GM23338 (cell line): ENCODE results near the gene FLNA. TPM values are rescaled to one million over a fixed set of nuclear protein-coding genes. Genes with fewer than 3 reads are reported as not detected.

Experiments used
- ATAC-seq: fragments of 200-7000 bp; cut with Tn5 transposase; 3 replicates; pipeline ENCODE4 v1.9.1; 2020
- DNase-seq: peaks from one replicate; pipeline ENCODE4 v3.0.0-alpha.2; 2015; ENCODE audit warnings: low spot score
- H2AFZ ChIP-seq: fragments of 200-600 bp; sonication (generic); 2 replicates; pipeline ENCODE4 v1.8.0; 2016; ENCODE audit warnings: antibody characterized with exemption, mild to moderate bottlenecking, moderate library complexity
- H3F3A ChIP-seq: fragments of 200-600 bp; sonication (generic); replicated peaks from 2 replicates; pipeline ENCODE4 v1.8.0; 2017; ENCODE audit warnings: antibody characterized with exemption, mixed run types, low read depth
- H3K27ac ChIP-seq: fragments of 200-600 bp; sonication (generic); 2 replicates; pipeline ENCODE4 v1.6.1; 2016; ENCODE audit warnings: low read depth
- H3K27me3 ChIP-seq: fragments of 200-600 bp; sonication (generic); 2 replicates; pipeline ENCODE4 v1.8.0; 2016; ENCODE audit warnings: mild to moderate bottlenecking, mixed run types, moderate library complexity; ENCODE audit not compliant: insufficient read depth
- H3K36me3 ChIP-seq: fragments of 200-600 bp; sonication (generic); 2 replicates; pipeline ENCODE4 v1.8.0; 2016; ENCODE audit warnings: mild to moderate bottlenecking; ENCODE audit not compliant: insufficient read depth
- H3K4me1 ChIP-seq: fragments of 200-600 bp; sonication (generic); 2 replicates; pipeline ENCODE4 v1.8.0; 2016; ENCODE audit warnings: mild to moderate bottlenecking, moderate library complexity; ENCODE audit not compliant: insufficient read depth
- H3K4me2 ChIP-seq: fragments of 200-600 bp; sonication (generic); 2 replicates; pipeline ENCODE4 v1.7.1; 2017; ENCODE audit warnings: mixed run types
- H3K4me3 ChIP-seq: fragments of 200-600 bp; sonication (generic); 2 replicates; pipeline ENCODE4 v1.6.1; 2016; ENCODE audit warnings: mixed run types
- H3K79me2 ChIP-seq: fragments of 200-600 bp; sonication (generic); replicated peaks from 2 replicates; pipeline ENCODE4 v1.8.0; 2017; ENCODE audit warnings: mild to moderate bottlenecking; ENCODE audit not compliant: insufficient read depth
- H3K9me2 ChIP-seq: fragments of 200-600 bp; sonication (generic); 2 replicates; pipeline ENCODE4 v1.8.0; 2017; ENCODE audit not compliant: insufficient read depth
- H4K20me1 ChIP-seq: fragments of 200-600 bp; sonication (generic); replicated peaks from 2 replicates; pipeline ENCODE4 v1.8.0; 2017; ENCODE audit warnings: mild to moderate bottlenecking; ENCODE audit not compliant: insufficient read depth
- H3K27ac Mint-ChIP-seq: 2 replicates; pipeline ENCODE4 v1.8.0; 2020; ENCODE audit warnings: inconsistent platforms, mild to moderate bottlenecking, moderate library complexity, mixed read lengths
- H3K27me3 Mint-ChIP-seq: 3 replicates; pipeline ENCODE4 v1.8.0; 2022; ENCODE audit warnings: low read depth, mild to moderate bottlenecking, moderate library complexity, mixed read lengths, inconsistent platforms; ENCODE audit not compliant: insufficient read depth, poor library complexity
- H3K36me3 Mint-ChIP-seq: 3 replicates; pipeline ENCODE4 v1.8.0; 2021; ENCODE audit warnings: low read depth, mild to moderate bottlenecking, inconsistent platforms, moderate library complexity, mixed read lengths
- H3K4me1 Mint-ChIP-seq: 3 replicates; pipeline ENCODE4 v1.8.0; 2020; ENCODE audit warnings: mild to moderate bottlenecking, inconsistent platforms, mixed read lengths
- H3K4me3 Mint-ChIP-seq: 3 replicates; pipeline ENCODE4 v1.8.0; 2021; ENCODE audit warnings: moderate library complexity, mild to moderate bottlenecking, inconsistent platforms, mixed read lengths
- H3K9me3 Mint-ChIP-seq: 3 replicates; pipeline ENCODE4 v1.8.0; 2020; ENCODE audit warnings: moderate library complexity, mild to moderate bottlenecking, inconsistent platforms, mixed read lengths
- CREB1 ChIP-seq: fragments of 250-450 bp; sonication (Bioruptor Pico); IDR thresholded peaks from 2 replicates; pipeline ENCODE4 v1.5.0; 2020; ENCODE audit warnings: low read depth, mild to moderate bottlenecking, moderate library complexity
- EZH2 ChIP-seq: fragments of 200-600 bp; sonication (generic); IDR thresholded peaks from one replicate; pipeline ENCODE4 v1.8.0; 2017; ENCODE audit warnings: antibody characterized with exemption, mild to moderate bottlenecking, low read depth; ENCODE audit not compliant: unreplicated experiment
- EZH2phosphoT487 ChIP-seq: fragments of 200-600 bp; sonication (generic); IDR thresholded peaks from one replicate; pipeline ENCODE4 v1.8.1; 2018; ENCODE audit warnings: antibody characterized with exemption; ENCODE audit not compliant: unreplicated experiment
- JUNB ChIP-seq: IDR thresholded peaks from one replicate; pipeline ENCODE4 v1.6.1; 2016; ENCODE audit warnings: antibody characterized with exemption; ENCODE audit not compliant: unreplicated experiment
- NANOG ChIP-seq: IDR thresholded peaks from 2 replicates; pipeline ENCODE4 v1.6.1; 2016; ENCODE audit warnings: antibody characterized with exemption, borderline replicate concordance
- POLR2AphosphoS5 ChIP-seq: IDR thresholded peaks from 2 replicates; pipeline ENCODE4 v1.6.1; 2016; ENCODE audit warnings: antibody characterized with exemption, low read depth
- ZNF114 ChIP-seq: fragments of 250-450 bp; sonication (Bioruptor Pico); IDR thresholded peaks from 2 replicates; pipeline ENCODE4 v1.5.0; 2020; ENCODE audit warnings: mild to moderate bottlenecking, moderate library complexity
- ZNF331 ChIP-seq: fragments of 250-450 bp; sonication (Bioruptor Pico); IDR thresholded peaks from 2 replicates; pipeline ENCODE4 v1.5.0; 2020; ENCODE audit warnings: low read depth, mild to moderate bottlenecking, moderate library complexity
- polyA plus RNA-seq: library from polyadenylated mRNA; unstranded; fragments of >200 nt; fragmentation: Nextera tagmentation; extraction: Ambion mirVana; gene quantifications from 2 replicates; pipeline ENCODE4 v1.2.1, GENCODE V29; 2016
- total RNA-seq: library from RNA; depleted of rRNA; stranded (reverse); fragments of >200 nt; shearing (Covaris generic); gene quantifications from 2 replicates; pipeline ENCODE4 v1.2.3, GENCODE V29; 2014
- TF ChIP-seq, protein P1 (sequence below): IDR thresholded peaks from 2 replicates; pipeline ENCODE4 v1.6.1; 2016; ENCODE audit warnings: antibody characterized with exemption
- TF ChIP-seq, protein P2 (sequence below): fragments of 250-450 bp; sonication (Bioruptor Pico); IDR thresholded peaks from 2 replicates; pipeline ENCODE4 v1.5.0; 2020; ENCODE audit warnings: mild to moderate bottlenecking, moderate library complexity

FLNA gene
- total and polyA plus RNA-seq, 2 experiments from 2014 or later = 579 to 1,445 TPM

DNA sequence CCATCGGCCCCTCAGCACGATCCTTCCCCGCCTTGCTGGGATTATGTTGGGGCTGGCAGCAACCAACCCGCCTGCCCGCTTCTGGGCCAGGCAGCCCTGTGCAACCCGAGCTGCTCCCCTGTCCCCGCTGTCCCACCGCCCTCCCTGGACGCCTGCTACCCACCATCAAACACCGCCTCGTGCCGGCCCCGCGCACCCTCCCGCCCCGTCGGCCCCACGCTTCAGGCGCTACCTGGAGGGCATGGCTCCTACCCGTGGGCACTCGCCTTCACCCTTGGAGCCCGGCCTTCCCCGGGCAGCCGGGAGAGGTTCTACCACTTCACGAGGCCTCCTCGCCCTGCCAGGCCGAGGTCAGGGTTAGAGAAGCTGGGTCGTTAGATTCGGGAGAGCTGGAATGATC, 41.9 kb downstream of the FLNA start:
- no peak overlapping the region for H3K4me3 ChIP-seq
- H3K27me3 ChIP-seq = no peaks in the 10 kb centered on the region
- peaks cover 2% of the 10 kb centered on the region for H3K27me3 Mint-ChIP-seq
- no peak overlapping the region for H3K27ac ChIP-seq
- no peaks in the 10 kb centered on the region; the same call in 1 of the 3 replicates for H3K9me3 Mint-ChIP-seq
- no peaks in the 10 kb centered on the region for H4K20me1 ChIP-seq
- H3K36me3 ChIP-seq = no peaks in the 10 kb centered on the region
- DNase-seq (no peak), ATAC-seq (no peak)
- H3K4me1 ChIP-seq = no peaks in the 10 kb centered on the region
- H3K27ac Mint-ChIP-seq = no peak overlapping the region
- H3K4me1 Mint-ChIP-seq = peaks cover 5% of the 10 kb centered on the region; the same call in 2 of the 3 replicates
- no peaks in the 10 kb centered on the region for H3K36me3 Mint-ChIP-seq
- no peak overlapping the region for H3K4me2 ChIP-seq
- H3K79me2 ChIP-seq = no peaks in the 10 kb centered on the region
- no peaks in the 10 kb centered on the region for H3K9me2 ChIP-seq
- no peak overlapping the region for H2AFZ ChIP-seq
- TF ChIP-seq ZNF331 = no peak
- TF ChIP-seq, protein P1, sequence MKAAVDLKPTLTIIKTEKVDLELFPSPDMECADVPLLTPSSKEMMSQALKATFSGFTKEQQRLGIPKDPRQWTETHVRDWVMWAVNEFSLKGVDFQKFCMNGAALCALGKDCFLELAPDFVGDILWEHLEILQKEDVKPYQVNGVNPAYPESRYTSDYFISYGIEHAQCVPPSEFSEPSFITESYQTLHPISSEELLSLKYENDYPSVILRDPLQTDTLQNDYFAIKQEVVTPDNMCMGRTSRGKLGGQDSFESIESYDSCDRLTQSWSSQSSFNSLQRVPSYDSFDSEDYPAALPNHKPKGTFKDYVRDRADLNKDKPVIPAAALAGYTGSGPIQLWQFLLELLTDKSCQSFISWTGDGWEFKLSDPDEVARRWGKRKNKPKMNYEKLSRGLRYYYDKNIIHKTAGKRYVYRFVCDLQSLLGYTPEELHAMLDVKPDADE = no peak
- no peak for TF ChIP-seq POLR2AphosphoS5
- no peak for TF ChIP-seq NANOG
- TF ChIP-seq EZH2phosphoT487 = no peak
- no peak for TF ChIP-seq ZNF114 (CRISPR knock-in tag)
- no peaks in the 10 kb centered on the region for H3F3A ChIP-seq
- H3K4me3 Mint-ChIP-seq = no peak overlapping the region

DNA sequence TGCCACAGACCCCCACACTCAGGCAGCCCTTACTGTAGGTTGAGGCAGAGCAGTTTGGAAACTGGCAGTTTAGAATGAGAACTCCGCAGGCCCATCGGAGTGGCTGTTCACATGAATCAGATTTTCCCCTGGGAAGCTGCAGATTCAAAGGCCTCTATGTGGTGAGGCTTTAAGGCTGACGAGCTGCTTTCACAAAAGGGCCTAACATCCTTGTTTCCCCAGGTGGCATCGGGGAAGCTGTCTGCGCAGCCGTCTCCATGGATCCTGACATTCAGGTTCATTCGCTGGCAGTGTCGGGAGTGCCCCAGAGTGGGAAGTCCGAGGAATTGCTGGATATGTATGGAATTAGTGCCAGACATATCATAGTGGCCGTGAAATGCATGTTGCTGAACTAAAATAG, 45.1 kb downstream of the FLNA start:
- Histone ChIP-seq H3F3A (no peaks in the 10 kb centered on the region), H3K4me3 (no peak overlapping the region), H3K4me1 (no peaks in the 10 kb centered on the region), H3K4me2 (no peak overlapping the region), H3K9me2 (no peaks in the 10 kb centered on the region), H4K20me1 (no peaks in the 10 kb centered on the region), H3K79me2 (no peaks in the 10 kb centered on the region), H2AFZ (no peak overlapping the region), H3K27ac (no peak overlapping the region), H3K36me3 (no peaks in the 10 kb centered on the region), H3K27me3 (no peaks in the 10 kb centered on the region)
- DNase-seq (no peak), ATAC-seq (peak; percentile 59)
- Mint-ChIP-seq H3K27me3 (peaks cover 2% of the 10 kb centered on the region), H3K9me3 (no peaks in the 10 kb centered on the region; the same call in 1 of the 3 replicates), H3K36me3 (no peaks in the 10 kb centered on the region), H3K27ac (no peak overlapping the region), H3K4me1 (peaks cover 4% of the 10 kb centered on the region; the same call in 2 of the 3 replicates), H3K4me3 (no peak overlapping the region)
- TF ChIP-seq ZNF331 (no peak), JUNB (no peak), EZH2 (no peak)

DNA sequence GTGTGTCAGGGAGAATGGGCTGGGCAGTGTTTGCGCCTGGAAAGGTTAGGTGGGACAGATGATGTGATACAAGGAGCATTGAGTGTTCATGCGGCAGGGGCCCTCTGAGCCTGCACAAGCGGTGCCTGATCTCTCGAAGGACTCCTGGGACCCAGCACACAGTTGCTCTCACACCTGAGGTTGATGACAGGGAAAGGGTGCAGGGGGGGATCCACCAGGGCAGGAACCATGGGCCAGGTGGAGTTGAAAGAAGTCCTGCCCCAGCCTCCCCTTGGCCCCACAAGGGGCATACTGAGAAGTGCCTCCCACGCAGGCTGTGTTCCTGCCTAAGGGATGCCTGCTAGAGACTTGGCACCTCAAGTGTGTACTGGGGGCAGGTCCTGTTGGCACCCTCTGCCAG, 45.8 kb downstream of the FLNA start:
- no peaks in the 10 kb centered on the region for H3K36me3 Mint-ChIP-seq
- no peak for DNase-seq
- no peak overlapping the region for H3K4me2 ChIP-seq
- H3K4me3 ChIP-seq = no peak overlapping the region
- H3K27me3 Mint-ChIP-seq = peaks cover 2% of the 10 kb centered on the region
- peaks cover 2% of the 10 kb centered on the region; the same call in 1 of the 3 replicates for H3K4me1 Mint-ChIP-seq
- H3K36me3 ChIP-seq = no peaks in the 10 kb centered on the region
- no peaks in the 10 kb centered on the region for H3K4me1 ChIP-seq
- H3K9me2 ChIP-seq = no peaks in the 10 kb centered on the region
- H2AFZ ChIP-seq = no peak overlapping the region
- H4K20me1 ChIP-seq = no peaks in the 10 kb centered on the region
- ATAC-seq = no peak
- no peaks in the 10 kb centered on the region for H3F3A ChIP-seq
- H3K79me2 ChIP-seq = no peaks in the 10 kb centered on the region
- no peak overlapping the region for H3K27ac ChIP-seq
- H3K27me3 ChIP-seq = no peaks in the 10 kb centered on the region
- H3K27ac Mint-ChIP-seq = no peak overlapping the region
- H3K9me3 Mint-ChIP-seq = no peaks in the 10 kb centered on the region; the same call in 1 of the 3 replicates
- no peak overlapping the region for H3K4me3 Mint-ChIP-seq
- TF ChIP-seq, protein P2, sequence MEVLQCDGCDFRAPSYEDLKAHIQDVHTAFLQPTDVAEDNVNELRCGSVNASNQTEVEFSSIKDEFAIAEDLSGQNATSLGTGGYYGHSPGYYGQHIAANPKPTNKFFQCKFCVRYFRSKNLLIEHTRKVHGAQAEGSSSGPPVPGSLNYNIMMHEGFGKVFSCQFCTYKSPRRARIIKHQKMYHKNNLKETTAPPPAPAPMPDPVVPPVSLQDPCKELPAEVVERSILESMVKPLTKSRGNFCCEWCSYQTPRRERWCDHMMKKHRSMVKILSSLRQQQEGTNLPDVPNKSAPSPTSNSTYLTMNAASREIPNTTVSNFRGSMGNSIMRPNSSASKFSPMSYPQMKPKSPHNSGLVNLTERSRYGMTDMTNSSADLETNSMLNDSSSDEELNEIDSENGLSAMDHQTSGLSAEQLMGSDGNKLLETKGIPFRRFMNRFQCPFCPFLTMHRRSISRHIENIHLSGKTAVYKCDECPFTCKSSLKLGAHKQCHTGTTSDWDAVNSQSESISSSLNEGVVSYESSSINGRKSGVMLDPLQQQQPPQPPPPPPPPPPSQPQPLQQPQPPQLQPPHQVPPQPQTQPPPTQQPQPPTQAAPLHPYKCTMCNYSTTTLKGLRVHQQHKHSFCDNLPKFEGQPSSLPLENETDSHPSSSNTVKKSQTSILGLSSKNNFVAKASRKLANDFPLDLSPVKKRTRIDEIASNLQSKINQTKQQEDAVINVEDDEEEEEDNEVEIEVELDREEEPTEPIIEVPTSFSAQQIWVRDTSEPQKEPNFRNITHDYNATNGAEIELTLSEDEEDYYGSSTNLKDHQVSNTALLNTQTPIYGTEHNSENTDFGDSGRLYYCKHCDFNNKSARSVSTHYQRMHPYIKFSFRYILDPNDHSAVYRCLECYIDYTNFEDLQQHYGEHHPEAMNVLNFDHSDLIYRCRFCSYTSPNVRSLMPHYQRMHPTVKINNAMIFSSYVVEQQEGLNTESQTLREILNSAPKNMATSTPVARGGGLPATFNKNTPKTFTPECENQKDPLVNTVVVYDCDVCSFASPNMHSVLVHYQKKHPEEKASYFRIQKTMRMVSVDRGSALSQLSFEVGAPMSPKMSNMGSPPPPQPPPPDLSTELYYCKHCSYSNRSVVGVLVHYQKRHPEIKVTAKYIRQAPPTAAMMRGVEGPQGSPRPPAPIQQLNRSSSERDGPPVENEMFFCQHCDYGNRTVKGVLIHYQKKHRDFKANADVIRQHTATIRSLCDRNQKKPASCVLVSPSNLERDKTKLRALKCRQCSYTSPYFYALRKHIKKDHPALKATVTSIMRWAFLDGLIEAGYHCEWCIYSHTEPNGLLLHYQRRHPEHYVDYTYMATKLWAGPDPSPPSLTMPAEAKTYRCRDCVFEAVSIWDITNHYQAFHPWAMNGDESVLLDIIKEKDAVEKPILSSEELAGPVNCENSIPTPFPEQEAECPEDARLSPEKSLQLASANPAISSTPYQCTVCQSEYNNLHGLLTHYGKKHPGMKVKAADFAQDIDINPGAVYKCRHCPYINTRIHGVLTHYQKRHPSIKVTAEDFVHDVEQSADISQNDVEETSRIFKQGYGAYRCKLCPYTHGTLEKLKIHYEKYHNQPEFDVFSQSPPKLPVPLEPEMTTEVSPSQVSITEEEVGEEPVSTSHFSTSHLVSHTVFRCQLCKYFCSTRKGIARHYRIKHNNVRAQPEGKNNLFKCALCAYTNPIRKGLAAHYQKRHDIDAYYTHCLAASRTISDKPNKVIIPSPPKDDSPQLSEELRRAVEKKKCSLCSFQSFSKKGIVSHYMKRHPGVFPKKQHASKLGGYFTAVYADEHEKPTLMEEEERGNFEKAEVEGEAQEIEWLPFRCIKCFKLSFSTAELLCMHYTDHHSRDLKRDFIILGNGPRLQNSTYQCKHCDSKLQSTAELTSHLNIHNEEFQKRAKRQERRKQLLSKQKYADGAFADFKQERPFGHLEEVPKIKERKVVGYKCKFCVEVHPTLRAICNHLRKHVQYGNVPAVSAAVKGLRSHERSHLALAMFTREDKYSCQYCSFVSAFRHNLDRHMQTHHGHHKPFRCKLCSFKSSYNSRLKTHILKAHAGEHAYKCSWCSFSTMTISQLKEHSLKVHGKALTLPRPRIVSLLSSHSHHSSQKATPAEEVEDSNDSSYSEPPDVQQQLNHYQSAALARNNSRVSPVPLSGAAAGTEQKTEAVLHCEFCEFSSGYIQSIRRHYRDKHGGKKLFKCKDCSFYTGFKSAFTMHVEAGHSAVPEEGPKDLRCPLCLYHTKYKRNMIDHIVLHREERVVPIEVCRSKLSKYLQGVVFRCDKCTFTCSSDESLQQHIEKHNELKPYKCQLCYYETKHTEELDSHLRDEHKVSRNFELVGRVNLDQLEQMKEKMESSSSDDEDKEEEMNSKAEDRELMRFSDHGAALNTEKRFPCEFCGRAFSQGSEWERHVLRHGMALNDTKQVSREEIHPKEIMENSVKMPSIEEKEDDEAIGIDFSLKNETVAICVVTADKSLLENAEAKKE (CRISPR knock-in tag) = no peak
- TF ChIP-seq CREB1 (CRISPR knock-in tag) (no peak), EZH2phosphoT487 (no peak)
